Breast epithelium (tissue), 3 donors: ENCODE data around the gene ADM2.
"Not testable (repeated sequence)": the region's sequence is repeated elsewhere in the genome, so short reads cannot be mapped to it uniquely, and the experiment has no call there.

Experiments used
- POLR2A ChIP-seq: fragments of 450-650 bp; IDR thresholded peaks from one replicate; pipeline ENCODE4 v1.6.1; 2016; ENCODE audit warnings: antibody characterized with exemption, mild to moderate bottlenecking, moderate library complexity
- TF ChIP-seq, protein P1 (sequence below), 3 donors: fragments of 450-650 bp; IDR thresholded peaks; one replicate each; pipeline ENCODE4 v1.5.1; 2016 to 2017; ENCODE audit warnings: antibody characterized with exemption in 3 of 3, mild to moderate bottlenecking in 3 of 3, moderate library complexity in 3 of 3

GRCh38 chr22:50533856-50534711 lies 52.7 kb downstream of the ADM2 start:
- TF ChIP-seq, protein P1, sequence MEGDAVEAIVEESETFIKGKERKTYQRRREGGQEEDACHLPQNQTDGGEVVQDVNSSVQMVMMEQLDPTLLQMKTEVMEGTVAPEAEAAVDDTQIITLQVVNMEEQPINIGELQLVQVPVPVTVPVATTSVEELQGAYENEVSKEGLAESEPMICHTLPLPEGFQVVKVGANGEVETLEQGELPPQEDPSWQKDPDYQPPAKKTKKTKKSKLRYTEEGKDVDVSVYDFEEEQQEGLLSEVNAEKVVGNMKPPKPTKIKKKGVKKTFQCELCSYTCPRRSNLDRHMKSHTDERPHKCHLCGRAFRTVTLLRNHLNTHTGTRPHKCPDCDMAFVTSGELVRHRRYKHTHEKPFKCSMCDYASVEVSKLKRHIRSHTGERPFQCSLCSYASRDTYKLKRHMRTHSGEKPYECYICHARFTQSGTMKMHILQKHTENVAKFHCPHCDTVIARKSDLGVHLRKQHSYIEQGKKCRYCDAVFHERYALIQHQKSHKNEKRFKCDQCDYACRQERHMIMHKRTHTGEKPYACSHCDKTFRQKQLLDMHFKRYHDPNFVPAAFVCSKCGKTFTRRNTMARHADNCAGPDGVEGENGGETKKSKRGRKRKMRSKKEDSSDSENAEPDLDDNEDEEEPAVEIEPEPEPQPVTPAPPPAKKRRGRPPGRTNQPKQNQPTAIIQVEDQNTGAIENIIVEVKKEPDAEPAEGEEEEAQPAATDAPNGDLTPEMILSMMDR (IDR thresholded peaks at IDR 0.05), result not testable (repeated sequence)
- not testable (repeated sequence) for TF ChIP-seq POLR2A
